NCI-H345 (cell line): ENCODE data around the gene FMO5.
"Not testable (repeated sequence)": the region's sequence is repeated elsewhere in the genome, so short reads cannot be mapped to it uniquely, and the experiment has no call there.

ENCODE experiments used
- DNase-seq: peaks from one replicate; lab custom pipeline; 2025; lab: John Stamatoyannopoulos, UW

FMO5 gene

GRCh38 chr1:147225193-147225730 is at the start of gene FMO5:
TSS of gene FMO5 (minus strand) at chr1:147225339. CDS start at chr1:147225029, 310 bp downstream.
- DNase-seq, result peak; percentile 78

- peak; percentile 73 for DNase-seq
These were observed 48.5 kb upstream of the FMO5 start for GRCh38 chr1:147273409-147274336.

GRCh38 chr1:147272042-147272441 is 46.9 kb upstream of the FMO5 start:
- no peak for DNase-seq

- no peak for DNase-seq
These were observed 45.6 kb upstream of the FMO5 start for GRCh38 chr1:147270721-147271120.

GRCh38 chr1:147267711-147268110 is 42.6 kb upstream of the FMO5 start:
- no peak for DNase-seq

- no peak for DNase-seq
These were observed 41.2 kb upstream of the FMO5 start for GRCh38 chr1:147266381-147266780.

- DNase-seq, result no peak
These were observed 39.1 kb upstream of the FMO5 start for GRCh38 chr1:147264158-147264768.

GRCh38 chr1:147260956-147261355 is 35.8 kb upstream of the FMO5 start:
- no peak for DNase-seq

GRCh38 chr1:147252540-147252939 is 27.4 kb upstream of the FMO5 start:
- DNase-seq, result no peak

GRCh38 chr1:147247656-147248238 is 22.6 kb upstream of the FMO5 start:
- DNase-seq, result no peak

GRCh38 chr1:147246910-147247655 is 21.9 kb upstream of the FMO5 start:
- no peak for DNase-seq

GRCh38 chr1:147246044-147246690 is 21.0 kb upstream of the FMO5 start:
- DNase-seq, result no peak

- no peak for DNase-seq
These were observed 20.5 kb upstream of the FMO5 start for GRCh38 chr1:147245586-147246021.

- no peak for DNase-seq
These were observed 20.0 kb upstream of the FMO5 start for GRCh38 chr1:147245129-147245528.

- no peak for DNase-seq
These were observed 18.7 kb upstream of the FMO5 start for GRCh38 chr1:147243841-147244240.

- peak; percentile 81 for DNase-seq
These were observed 18.1 kb upstream of the FMO5 start for GRCh38 chr1:147243228-147243685.

GRCh38 chr1:147242449-147243227 is 17.5 kb upstream of the FMO5 start, which contains the start of gene CHD1L:
TSS of gene CHD1L (plus strand) at chr1:147242684. CDS start at chr1:147242704, 20 bp downstream.
- peak; percentile 99 for DNase-seq

- DNase-seq, result no peak
These were observed 16.9 kb upstream of the FMO5 start for GRCh38 chr1:147241934-147242448.

GRCh38 chr1:147240131-147240721 is 15.1 kb upstream of the FMO5 start:
- DNase-seq, result not testable (repeated sequence)
